ENCODE results near the gene PHACTR2.
A peak's percentile ranks its signal among the peaks of the same experiment; 100 is the strongest.

PHACTR2 gene

DNA sequence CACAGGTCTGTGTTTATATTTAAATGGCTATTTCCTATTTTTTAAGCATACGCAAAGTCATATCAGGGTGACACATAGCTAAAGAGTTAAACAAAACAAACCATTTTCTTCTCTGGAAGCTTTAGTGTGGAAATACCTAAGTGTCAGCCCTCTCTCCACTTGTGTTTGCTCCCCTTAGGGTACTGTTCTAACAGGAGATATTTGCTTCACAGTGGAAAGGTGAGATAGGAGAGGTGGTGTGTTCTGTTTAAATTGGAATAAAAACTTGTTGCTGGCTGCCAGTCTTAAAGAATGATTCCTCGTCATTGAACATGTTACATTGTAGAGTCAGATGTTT, 18.9 kb downstream of the PHACTR2 start:
- Histone ChIP-seq H3K9me3 (no peaks in the 10 kb centered on the region), H3K36me3 (no peaks in the 10 kb centered on the region), H3K4me3 (ENCODE audit: low read depth in 1 of 2, low read length in 1 of 2) (peak overlapping the region in 1 of 2 experiments; percentile 52), H3K27me3 (no peaks in the 10 kb centered on the region), H3K4me1 (ENCODE audit: control insufficient read depth in 1 of 2, insufficient read depth in 1 of 2, low read depth in 1 of 2, low read length in 1 of 2) (peaks cover 63 to 65% of the 10 kb centered on the region in 2 experiments), H3K27ac (peak overlapping the region; percentile 83)
- no peak for TF ChIP-seq CTCF (IDR thresholded peaks at IDR 0.05)

DNA sequence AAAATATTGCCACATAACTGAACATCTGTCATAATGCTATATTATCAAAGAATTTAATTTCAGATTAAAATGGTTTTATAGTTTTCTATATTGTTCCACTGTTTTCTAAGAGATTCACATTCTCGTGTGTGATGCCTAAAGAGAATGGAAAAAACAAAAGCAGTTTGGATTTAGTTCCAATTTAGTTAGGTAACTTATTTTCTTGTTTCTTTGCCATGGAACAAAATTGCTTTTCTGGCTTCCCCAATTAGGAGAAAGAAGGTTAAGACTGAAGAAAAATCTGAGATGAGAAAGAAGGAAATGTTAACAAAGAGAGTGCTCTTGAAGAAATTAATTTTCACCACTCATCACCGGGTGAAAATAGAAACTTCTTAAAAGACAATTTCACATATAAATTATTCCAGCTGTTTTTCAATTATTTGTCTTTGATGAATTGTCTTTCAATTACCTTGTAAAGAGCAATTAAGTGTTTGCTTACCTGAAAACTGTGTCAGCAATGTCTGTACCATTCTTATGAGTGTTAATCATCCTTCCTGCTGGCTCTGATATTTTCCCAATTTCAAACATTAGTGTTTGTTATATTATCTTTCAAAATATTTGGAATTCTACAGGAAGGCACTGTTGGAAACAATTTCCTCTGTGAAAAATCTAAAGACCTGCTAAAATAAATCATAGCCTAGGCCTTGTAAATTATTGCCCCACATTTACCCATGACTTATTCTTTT, 19.5 kb downstream of the PHACTR2 start:
- peaks cover 57 to 59% of the 10 kb centered on the region in 2 experiments for H3K4me1 ChIP-seq (ENCODE audit: control insufficient read depth in 1 of 2, insufficient read depth in 1 of 2, low read depth in 1 of 2, low read length in 1 of 2)
- H3K27ac ChIP-seq, result peak overlapping the region; percentile 83
- no peaks in the 10 kb centered on the region for H3K27me3 ChIP-seq
- no peaks in the 10 kb centered on the region for H3K36me3 ChIP-seq
- no peaks in the 10 kb centered on the region for H3K9me3 ChIP-seq
- no peak for TF ChIP-seq CTCF (IDR thresholded peaks at IDR 0.05)
- no peak overlapping the region for H3K4me3 ChIP-seq (ENCODE audit: low read depth in 1 of 2, low read length in 1 of 2)

GRCh38 chr6:143698329-143698728, 20.6 kb downstream of the PHACTR2 start:
- Histone ChIP-seq H3K4me1 (ENCODE audit: control insufficient read depth in 1 of 2, insufficient read depth in 1 of 2, low read depth in 1 of 2, low read length in 1 of 2) (peaks cover 46 to 48% of the 10 kb centered on the region in 2 experiments), H3K9me3 (no peaks in the 10 kb centered on the region), H3K36me3 (no peaks in the 10 kb centered on the region), H3K27ac (no peak overlapping the region), H3K27me3 (no peaks in the 10 kb centered on the region), H3K4me3 (ENCODE audit: low read depth in 1 of 2, low read length in 1 of 2) (no peak overlapping the region)
- no peak for TF ChIP-seq CTCF (IDR thresholded peaks at IDR 0.05)

DNA sequence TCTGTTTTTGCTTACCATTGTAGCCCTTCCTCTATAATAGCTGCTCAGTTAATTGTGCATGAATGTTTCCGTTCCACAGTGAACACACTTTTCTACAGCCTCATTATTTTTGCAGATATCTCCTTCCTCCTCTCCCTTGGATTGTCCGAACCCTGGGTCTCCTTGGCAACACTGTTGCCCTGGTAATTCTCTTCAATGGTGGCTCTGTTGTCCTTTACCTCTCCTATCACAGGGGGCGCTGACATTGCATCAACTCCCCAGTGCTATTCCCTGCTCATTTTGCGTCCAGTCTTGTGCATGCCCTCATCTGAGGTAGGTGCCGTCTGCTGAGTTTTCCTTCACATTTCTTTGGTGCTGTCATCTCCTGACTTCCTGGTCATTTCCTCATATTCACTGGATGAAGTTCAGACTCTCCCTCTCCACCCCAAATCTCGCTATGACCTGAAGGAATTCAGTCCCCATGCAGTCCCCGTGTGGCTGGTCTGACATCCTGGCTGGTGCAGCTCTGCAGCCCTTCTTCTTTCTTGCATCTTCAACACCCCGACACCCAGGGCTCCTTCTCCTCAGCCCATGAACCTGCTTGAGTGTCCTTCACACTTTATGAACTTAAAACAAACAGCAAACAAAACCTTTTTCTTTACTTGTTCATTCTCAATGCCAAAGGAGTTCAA, 21.1 kb downstream of the PHACTR2 start:
- no peaks in the 10 kb centered on the region for H3K9me3 ChIP-seq
- H3K27ac ChIP-seq, result peak overlapping the region; percentile 28
- no peak for TF ChIP-seq CTCF (IDR thresholded peaks at IDR 0.05)
- peaks cover 41 to 43% of the 10 kb centered on the region in 2 experiments for H3K4me1 ChIP-seq (ENCODE audit: control insufficient read depth in 1 of 2, insufficient read depth in 1 of 2, low read depth in 1 of 2, low read length in 1 of 2)
- H3K27me3 ChIP-seq, result no peaks in the 10 kb centered on the region
- no peaks in the 10 kb centered on the region for H3K36me3 ChIP-seq
- no peak overlapping the region for H3K4me3 ChIP-seq (ENCODE audit: low read depth in 1 of 2, low read length in 1 of 2)

DNA sequence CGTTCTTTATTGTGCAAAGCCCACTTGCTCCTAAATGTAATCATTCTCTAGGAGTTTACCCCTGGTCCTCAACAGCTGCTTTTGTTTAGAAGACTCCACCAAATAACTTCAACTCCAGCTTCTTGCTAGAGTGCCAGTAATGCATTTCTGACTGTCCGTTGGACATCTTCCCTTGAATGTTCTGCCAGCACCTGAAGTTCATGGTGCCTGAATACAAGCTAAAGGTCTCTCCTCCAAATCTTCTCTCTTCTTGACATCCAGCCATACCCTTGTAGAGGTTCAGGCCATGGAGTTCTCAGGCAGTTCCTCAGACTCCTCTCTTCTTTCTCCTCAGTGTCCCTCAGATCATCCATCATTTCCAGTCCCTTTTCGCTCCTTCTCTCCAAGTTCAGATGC, 21.7 kb downstream of the PHACTR2 start:
- peaks cover 35 to 37% of the 10 kb centered on the region in 2 experiments for H3K4me1 ChIP-seq (ENCODE audit: control insufficient read depth in 1 of 2, insufficient read depth in 1 of 2, low read depth in 1 of 2, low read length in 1 of 2)
- no peaks in the 10 kb centered on the region for H3K27me3 ChIP-seq
- H3K36me3 ChIP-seq, result no peaks in the 10 kb centered on the region
- no peaks in the 10 kb centered on the region for H3K9me3 ChIP-seq
- H3K4me3 ChIP-seq (ENCODE audit: low read depth in 1 of 2, low read length in 1 of 2), result no peak overlapping the region
- TF ChIP-seq CTCF (IDR thresholded peaks at IDR 0.05), result no peak
- H3K27ac ChIP-seq, result peak overlapping the region; percentile 28

Data from neutrophil (primary cell).